ENCODE results near the gene RAVER2. TPM values are rescaled to one million over a fixed set of nuclear protein-coding genes. Genes with fewer than 3 reads are reported as not detected.
"Not testable (repeated sequence)": the region's sequence is repeated elsewhere in the genome, so short reads cannot be mapped to it uniquely, and the experiment has no call there.

RAVER2 gene
- total RNA-seq, 1 donor from 2014 or later, result 0.42 TPM

DNA sequence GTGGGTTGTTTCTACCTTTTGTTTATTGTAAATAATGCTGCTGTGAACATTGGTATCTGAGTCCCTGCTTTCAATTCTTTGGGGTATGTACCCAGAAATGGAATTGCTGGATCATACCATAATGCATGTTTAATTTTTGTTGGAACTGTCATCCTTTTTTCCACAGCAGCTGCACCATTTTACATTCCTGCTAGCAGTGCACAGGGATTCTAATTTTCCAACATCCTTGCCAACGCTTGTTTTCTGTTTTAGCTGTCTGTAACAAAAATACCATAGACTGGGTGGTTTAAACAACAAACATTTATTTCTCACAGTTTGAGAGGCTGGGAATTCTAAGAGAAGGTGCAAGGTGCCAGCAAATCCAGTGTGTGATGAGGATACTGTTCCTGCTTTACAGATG lies 65.1 kb downstream of the RAVER2 start:
- intact Hi-C loops (cut with micrococcal nuclease), result no loop called here

DNA sequence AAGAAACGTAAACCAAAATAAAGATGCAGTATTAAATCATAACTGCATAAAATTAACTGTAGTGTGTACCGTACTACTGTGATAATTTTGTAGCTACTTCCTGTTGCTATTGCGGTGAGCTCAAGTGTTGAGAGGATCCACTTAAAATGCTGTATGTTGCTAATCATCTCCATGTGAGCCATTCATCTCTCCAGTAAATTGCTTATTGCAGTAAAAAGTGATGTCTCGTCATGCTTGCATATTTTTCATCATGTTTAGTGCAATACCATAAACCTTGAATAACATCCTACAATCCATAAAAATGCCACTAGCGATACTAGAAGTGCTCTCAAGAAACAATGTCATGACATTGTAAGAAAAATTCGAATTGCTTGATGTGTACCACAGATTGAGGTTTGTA lies 66.3 kb downstream of the RAVER2 start:
- intact Hi-C loops (cut with micrococcal nuclease), result no loop called here

DNA sequence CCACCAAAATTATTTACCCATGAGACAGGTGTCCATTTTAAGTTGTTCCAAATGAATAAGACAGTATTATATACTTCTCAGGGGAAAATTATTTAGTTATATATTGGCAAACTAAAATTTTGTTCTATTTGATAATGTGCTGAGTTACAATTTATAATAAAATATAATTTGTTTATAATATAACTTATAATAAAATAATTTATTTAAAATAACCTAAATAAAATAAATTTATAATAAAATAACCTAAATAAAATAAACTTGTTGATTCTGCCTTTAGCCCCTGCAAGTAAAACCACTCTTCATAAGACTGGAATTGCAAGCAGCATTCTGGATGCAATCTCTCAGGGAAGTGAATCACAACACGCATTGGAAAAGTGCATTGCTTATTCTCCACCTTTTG lies 69.6 kb downstream of the RAVER2 start:
- intact Hi-C loops (cut with micrococcal nuclease), result no loop called here

DNA sequence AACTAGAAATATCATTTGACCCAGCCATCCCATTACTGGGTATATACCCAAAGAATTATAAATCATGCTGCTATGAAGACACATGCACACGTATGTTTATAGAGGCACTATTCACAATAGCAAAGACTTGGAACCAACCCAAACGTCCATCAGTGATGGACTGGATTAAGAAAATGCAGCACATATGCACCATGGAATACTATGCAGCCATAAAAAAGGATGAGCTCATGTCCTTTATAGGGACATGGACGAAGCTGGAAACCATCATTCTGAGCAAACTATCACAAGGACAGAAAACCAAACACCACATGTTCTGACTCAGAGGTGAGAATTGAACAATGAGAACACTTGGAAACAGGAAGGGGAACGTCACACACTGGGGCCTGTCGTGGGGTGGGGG lies 72.5 kb downstream of the RAVER2 start:
- intact Hi-C loops (cut with micrococcal nuclease), result not testable (repeated sequence)

DNA sequence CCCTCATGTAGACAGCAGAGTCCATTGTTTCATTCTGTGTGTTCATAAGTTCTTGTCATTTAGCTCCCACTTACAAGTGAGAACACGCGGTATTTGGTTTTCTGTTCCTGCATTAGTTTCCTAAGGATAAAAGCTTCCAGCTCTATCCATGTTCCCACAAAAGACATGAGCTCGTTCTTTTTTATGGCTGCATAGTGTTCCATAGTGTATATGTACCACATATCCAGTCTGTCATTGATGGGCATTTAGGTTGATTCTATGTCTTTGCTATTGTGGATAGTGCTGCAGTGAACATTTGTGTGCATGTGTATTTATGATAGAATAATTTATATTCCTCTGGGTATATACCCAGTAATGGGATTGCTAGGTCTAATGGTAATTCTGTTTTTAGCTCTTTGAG lies 75.7 kb downstream of the RAVER2 start:
- intact Hi-C loops (cut with micrococcal nuclease), result loop anchor here (10.0 kb wide), 2 partner anchors 316 to 1226 kb away; partner anchors contain the start of gene PGM1

DNA sequence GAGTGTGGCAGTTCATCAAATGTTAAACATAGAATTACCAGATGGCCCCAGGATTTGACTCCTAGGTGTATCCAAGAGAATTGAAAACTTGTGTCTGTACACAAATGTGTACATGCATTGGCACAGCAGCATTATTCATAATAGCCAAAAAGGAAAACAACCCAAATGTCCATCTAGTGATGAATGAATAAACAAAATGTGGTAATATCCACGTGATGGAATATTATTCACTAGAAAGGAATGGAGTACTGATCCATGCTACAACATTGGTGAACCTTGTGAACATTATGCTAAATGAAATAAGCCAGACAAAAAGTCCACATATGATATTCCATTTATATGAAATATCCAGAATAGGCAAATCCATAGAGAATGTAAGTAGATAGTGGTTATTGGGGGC lies 77.7 kb downstream of the RAVER2 start:
- intact Hi-C loops (cut with micrococcal nuclease), result loop anchor here (10.0 kb wide), 2 partner anchors 318 to 1228 kb away; partner anchors contain the start of gene PGM1

DNA sequence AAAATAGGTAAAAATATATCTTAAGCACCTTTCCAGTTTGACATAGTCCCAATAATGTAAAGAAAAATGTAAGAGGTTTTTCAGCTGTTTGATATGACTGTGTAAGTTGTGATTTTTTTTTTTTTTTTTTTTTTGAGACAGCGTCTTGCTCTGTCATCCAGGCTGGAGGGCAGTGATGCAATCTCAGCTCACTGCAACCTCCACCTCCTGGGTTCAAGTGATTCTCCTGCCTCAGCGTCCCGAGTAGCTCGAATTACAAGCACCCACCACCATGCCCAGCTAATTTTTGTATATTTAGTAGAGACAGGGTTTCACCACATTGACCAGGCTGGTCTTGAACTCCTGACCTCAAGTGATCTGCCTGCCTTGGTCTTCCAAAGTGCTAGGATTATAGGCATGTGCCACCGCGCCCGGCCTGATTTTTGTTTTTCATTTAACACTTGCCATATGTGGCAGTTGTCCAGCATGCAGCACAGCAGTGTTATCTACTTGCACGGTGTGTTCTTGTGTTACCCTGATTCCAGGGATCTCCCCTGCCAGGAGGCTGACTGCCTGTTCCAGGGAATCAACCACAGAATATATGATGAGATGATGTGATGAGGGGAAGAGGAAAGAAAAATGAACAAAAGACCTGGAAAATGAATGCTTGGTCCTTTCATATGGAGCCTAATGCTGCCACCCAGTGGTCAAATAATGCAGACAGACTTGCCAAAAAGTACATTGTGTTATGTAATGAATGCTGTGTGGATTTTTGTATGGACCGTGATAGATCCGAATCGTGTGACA lies 79.0 kb downstream of the RAVER2 start:
- intact Hi-C loops (cut with micrococcal nuclease), result loop anchor here (1.0 to 10.0 kb wide), 7 partner anchors 80 to 1229 kb away; partner anchors contain the start of gene PGM1

DNA sequence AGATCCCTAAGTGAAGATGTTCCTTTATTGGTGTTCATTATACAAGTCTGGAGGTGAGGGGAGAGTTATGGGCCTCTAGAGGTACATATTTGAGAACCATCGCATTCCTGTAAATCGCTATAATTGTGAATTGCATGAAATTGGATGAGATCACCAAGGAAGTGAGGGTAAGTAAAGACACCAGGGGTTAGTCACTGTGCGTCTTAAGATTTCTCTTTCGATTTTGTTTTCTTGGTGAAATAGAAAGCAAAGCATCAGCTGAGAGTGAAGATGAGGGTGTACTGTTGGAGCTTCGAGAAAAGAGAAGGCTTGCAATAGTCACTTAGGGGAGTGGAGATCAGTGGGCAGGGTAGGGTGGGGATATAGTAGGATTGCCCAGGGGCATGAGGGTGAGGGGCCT lies 82.1 kb downstream of the RAVER2 start:
- intact Hi-C loops (cut with micrococcal nuclease), result loop anchor here (1.0 to 10.0 kb wide), 5 partner anchors 139 to 1232 kb away; partner anchors contain the start of genes AK4, JAK1 and PGM1

DNA sequence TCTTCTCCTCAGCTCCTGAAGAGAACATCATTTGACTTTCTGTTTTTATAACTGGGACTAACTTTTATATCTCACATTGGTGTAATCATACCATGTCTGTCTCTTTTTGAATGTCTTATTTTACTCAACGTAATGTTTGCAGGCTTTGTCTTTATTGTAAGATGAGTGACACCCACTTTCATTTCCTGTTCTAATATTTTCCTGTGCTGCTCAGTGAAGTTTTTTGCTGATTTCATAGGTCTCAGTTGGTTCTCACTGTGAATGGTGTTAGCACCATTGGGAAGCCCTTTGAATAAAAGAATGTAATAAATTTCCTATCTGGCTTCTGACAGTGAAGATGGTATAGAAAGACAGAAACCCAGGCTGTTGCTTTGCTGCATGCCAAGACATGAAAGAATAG lies 84.0 kb downstream of the RAVER2 start:
- intact Hi-C loops (cut with micrococcal nuclease), result loop anchor here (5.0 to 10.0 kb wide), 3 partner anchors 318 to 1234 kb away; partner anchors contain the start of genes AK4 and PGM1

DNA sequence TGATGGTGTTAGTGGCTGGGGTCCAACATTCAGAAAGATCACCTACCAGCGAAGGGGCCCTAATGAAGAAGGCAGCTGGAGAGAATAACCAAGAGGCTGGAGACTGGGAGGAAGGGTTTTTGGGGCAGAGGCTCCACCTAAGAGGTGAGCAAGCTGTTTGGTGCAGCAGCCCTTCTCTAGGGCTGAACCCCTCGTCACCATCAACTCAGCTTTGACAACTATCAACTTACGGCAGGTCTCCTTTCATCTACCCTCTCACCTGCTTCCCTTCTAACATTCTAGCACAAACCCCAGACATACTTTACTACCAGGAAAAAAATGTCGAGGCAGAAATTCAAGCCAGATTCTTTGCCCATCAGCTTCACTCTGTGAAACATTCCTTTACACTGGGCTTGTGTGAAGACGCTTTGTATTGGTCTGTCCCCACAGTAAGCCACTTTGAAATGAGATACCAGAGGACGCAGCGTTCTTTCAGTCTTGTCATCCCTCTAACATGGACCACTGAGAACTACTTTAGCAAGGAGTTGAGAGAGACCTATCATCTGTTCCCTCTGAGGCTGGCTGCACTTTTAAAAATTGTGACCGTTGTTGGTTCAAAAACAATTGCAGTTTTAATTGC lies 84.6 kb downstream of the RAVER2 start:
- intact Hi-C loops (cut with micrococcal nuclease), result loop anchor here (5.0 to 10.0 kb wide), 3 partner anchors 318 to 1235 kb away; partner anchors contain the start of genes AK4 and PGM1

DNA sequence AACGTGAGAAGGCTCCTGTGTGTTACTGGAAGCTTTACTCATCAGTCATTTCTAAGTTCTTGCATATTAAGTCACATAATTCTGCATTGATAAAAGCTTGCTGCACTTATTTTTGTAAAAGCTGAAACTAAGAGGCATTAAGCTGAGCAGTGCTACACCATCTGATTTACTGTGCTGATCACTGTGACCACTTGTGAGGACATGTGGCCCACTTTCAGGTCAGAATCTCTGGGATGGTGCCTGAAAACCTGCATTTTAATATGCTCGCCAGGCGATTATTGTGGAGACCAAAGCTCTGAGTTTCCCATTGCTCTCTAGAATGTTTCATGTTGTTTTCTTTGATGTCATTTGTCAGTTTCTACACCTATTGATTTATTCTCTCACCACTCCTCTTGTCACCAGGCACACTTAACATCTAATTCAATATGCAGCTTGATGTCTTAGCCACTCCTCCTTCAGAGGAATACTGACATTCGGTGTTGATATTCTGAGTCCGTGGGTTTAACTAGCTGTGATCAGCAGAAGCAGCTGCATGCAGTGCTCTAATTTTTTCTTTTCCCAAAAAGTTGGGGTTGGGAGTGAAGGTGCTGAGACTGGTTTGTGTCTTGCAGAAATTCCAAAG lies 85.3 kb downstream of the RAVER2 start:
- intact Hi-C loops (cut with micrococcal nuclease), result no loop called here

DNA sequence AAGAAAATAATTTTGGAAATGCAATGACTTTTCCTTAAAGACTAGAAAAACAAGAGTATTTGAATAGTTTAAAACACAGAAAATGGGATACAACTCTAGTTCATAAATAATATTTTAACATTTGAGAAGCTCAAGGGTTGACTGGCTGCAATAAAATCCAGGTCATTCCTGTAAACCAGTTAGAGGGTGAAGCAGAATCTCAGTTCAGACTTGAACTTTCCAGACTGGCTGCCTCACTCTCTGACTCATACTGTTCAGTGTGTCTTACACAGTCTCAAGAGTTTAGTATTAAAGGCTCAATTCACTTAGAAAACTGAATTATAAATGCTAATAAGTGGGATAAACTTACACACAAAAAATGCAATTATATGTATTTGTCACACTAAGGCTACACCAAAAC lies 89.9 kb downstream of the RAVER2 start:
- intact Hi-C loops (cut with micrococcal nuclease), result no loop called here

DNA sequence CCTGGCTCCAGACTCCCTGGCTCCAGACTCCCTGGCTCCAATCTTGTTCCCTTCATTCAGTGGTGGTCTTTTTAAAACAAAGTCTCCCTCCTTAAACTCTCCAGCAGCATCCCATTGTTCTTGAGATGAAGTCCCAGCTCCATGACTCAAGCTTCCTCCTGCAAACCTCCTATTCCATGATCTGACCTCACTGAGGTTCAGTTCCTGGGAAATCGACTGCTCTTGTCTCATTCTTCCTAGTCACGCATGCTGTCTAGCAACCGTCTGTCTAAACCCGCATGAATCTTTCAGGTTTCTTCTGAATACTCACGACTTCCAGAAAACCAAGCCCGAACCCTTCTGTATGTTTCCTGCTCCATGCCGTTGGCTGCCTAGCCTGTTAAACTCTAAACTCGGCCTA lies 91.9 kb downstream of the RAVER2 start:
- intact Hi-C loops (cut with micrococcal nuclease), result no loop called here

DNA sequence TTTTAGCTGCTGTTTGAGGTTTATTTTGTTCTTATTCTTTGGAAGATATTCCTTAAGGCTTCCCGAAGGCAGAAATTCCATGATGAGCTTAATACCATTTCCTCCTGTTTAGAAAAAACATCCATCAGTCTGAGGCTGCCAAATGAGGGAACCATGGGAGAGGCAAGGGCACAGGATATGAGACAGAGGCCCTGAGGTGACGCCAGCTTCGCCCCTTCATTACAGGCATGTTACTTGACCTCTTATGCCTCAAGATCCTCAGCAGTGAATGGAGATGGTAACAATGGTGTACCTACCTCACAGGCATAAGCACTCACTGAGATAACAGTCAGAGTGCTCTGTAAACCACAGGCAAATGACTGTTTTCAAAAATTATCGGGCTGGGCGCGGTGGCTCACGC lies 93.6 kb downstream of the RAVER2 start:
- intact Hi-C loops (cut with micrococcal nuclease), result no loop called here

DNA sequence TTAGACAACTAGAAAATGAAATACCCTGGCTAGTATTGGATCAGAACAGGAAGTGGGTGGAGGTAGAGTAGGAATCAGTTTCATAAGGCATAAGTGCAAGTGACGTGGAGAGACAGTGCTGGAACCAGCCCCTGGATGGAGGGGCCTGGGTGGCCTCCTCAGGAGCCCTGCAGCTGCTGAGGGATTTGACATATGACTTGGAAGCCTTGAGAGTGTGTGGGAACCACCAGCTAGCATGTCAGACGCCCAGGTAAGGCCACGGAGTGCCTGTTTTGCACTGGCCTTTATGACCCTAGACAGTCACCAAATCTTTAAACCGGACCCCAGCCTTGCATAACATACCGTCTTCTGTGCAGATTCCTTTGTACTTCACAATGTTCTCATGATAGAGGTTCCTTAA lies 94.4 kb downstream of the RAVER2 start:
- intact Hi-C loops (cut with micrococcal nuclease), result no loop called here

DNA sequence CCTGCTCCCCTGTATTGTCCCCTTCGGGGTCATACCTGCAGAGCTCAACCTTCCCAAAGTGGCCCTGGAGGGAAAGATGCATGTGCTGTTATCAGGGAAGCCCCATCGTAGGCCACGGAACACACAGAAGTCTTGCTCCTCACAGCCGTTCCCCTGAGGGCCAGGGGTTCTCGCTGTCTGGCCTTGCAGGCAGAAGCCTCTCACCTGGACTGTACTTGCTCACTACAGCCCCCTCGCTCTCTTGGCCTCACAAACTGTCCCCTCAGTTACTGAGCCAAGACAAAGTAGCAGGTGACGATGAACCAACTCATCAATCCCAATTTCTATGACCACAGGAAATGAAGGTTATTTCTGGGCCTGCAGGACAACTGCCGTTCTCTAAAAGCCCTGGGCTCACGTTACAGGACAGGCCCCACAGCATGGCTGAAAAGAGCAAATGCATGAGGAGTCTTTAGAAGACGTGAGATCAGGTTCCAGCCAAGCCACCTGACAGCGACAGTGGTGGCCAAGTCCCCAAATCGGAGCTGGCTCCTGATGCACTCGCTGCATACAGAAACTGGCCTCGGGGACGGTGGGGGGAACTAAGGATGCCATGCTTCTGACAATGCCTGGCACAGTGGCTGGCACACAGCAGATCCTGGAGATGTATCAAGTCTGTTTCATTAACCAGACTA lies 95.0 kb downstream of the RAVER2 start:
- intact Hi-C loops (cut with micrococcal nuclease), result no loop called here

DNA sequence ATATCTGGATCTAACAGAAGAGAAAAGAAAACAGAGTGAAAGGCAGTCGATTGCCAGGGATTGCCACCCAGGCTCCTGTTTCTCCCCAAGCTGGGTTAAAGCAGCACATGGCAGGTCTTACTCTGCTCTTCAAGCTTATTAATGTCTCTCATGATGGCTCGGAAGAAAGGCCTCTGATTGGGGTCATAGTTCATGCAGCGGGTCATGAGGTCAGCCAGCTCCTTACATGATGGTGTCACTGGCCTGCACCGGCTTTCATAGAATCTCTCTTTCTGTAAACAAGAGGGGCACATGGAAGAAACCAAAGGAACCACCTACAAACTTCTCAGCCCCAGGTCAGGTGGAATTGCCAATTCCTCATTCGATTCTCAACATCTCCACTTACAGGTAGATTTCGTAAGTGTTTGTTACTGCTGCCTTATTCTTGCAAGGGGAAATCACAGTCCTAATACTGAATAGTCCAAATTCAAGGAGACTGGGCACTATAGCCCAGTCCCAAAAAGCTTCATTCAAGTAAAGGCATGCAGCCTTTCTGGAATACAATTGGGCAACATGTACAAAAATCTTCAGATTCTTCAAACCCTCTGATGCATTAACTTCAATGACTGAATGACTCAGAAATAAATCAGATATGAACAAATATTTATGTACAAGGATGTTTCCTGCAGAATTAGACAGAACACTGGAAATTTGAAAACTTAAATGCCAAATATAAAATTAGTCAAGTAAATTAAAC lies 96.6 kb downstream of the RAVER2 start:
- intact Hi-C loops (cut with micrococcal nuclease), result no loop called here

DNA sequence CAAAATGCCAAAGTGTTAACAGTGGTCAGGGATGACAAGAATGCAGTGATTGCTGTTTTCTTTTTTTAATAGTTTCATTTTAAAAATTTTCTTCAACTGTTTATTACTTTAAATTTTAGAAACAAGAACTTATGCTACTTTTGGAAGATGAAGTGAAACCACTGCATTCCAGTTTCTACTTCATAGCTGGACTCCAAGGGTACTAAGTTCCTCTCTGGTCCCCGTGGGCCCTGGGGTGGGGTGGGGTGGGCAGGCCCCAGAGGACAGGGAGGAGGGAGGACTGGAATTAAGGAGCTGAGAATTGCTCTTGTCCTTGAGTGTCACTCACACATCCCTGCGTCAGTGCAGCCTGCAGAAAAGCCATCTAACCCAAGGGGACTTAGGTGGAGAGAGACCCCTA lies 97.3 kb downstream of the RAVER2 start:
- intact Hi-C loops (cut with micrococcal nuclease), result no loop called here

DNA sequence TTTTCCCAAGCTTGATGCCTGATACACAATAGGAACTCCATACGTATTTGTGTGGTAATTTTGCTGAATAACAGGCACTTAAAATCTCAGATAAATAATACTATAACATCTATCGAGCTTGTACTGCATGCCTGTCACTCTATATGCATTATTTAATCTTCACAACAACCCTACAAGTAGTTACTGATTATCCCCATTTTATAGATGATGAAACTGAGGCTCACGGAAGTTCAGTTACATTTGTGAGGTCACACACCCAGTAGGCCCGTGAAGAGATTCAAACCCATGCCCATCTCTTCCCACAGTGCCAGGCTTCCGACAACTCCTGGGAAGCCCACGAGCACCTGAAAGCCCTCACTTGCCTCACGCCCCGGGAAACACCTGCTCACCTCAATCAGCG lies 98.8 kb downstream of the RAVER2 start:
- intact Hi-C loops (cut with micrococcal nuclease), result no loop called here

DNA sequence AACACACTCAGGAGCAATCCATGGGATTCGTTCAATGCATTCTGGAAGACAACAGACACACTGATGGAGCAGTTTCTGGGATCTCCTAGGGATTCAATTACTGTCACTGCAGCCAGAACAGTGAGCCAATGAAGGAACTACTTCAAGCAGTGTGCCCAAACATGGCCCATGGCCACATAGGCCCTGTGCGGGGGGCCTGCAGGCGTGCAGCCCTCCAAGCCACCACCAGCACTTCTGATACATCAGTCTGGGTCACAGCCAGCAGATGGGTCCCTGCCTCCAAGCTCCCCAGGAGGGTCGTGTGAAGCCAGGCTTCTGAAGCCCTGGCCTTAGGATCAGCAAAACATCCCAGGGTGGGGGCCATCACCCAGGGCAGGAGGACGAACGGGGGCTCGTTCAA lies 99.3 kb downstream of the RAVER2 start:
- intact Hi-C loops (cut with micrococcal nuclease), result no loop called here

DNA sequence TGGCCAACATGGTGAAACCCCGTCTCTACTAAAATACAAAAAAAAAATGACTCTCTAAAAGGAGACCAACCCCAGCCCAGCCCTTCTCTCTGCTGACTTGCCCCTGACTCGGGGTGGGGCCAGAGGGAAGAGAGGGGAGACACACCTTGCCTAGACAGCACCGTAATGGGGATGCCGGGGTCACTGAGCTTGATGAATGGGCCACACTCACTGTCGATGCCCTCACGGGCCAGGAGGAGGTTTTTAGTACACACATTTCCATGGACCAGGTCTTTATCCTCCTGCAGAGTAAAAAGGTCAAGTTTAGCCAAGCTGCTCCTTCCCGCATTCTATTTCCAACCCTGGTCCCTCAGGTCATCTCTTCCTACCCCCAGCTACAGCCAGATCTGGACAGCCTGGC lies 99.7 kb downstream of the RAVER2 start:
- intact Hi-C loops (cut with micrococcal nuclease), result no loop called here
